ENCODE results near the gene PLCB4. TPM values are rescaled to one million over a fixed set of nuclear protein-coding genes. Genes with fewer than 3 reads are reported as not detected.
"Not testable (repeated sequence)": the region's sequence is repeated elsewhere in the genome, so short reads cannot be mapped to it uniquely, and the experiment has no call there.

Gene PLCB4
- polyA plus RNA-seq, 12 donors = 4.7 to 8.8 (median 6.4) TPM; not detected in 1

DNA sequence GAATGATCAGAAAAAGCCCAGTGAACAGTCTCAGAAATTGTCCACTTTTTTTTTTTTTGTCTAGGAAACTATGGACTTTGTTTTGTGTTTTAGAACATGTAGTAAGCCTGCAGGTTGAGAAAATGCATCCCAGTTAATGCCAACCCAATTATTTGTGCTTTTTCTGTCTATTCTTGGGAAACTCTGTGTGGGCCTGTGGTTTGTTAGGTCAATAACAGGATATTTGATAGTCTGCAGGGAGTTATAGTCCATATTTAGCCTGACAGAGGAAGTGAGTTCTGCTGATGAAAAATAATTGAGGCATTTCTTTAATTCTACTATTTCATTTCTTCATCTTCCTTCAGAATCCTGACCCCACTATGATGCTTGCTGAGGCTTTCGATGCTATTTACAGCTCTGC lies 291.5 kb downstream of the PLCB4 start:
- DNase-seq = no peak

DNA sequence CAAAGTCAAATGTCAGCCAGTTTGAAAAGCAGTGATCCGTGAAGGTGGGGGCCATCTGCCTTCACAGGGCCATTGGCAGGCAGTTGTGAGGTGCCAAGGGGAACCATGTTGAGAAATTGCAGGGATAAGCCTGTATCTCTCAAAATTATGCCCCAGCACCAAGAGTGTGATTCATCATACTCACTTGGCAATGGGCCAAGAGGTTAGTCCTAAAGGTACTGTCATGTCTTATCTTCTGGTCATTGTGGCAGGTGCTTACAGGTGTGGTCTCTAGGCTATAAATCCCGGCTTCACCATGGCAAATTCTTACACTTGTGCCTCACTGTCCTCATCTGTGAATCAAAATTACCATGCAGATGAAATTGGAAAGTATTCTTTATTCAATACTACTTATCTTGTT lies 294.8 kb downstream of the PLCB4 start:
- no peak for DNase-seq

DNA sequence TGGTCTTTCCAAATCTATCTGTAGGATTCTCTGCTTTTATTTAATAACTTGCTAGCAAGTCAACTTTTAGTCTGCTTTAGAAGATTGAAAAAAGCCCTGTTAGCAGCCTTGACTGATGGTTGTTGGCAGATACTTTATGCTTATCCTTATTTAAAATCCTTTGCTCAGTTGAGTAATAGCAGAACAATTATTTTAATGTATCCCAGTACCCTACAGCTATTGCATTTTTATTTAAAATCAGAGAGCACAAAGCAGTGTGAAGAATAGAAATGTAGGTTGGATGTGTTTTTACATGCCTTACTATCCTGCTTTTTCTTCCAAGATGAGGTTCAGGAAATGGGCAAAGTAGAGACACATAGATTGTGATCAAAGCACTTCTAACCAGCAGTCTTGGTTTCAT lies 298.4 kb downstream of the PLCB4 start:
- DNase-seq = no peak

DNA sequence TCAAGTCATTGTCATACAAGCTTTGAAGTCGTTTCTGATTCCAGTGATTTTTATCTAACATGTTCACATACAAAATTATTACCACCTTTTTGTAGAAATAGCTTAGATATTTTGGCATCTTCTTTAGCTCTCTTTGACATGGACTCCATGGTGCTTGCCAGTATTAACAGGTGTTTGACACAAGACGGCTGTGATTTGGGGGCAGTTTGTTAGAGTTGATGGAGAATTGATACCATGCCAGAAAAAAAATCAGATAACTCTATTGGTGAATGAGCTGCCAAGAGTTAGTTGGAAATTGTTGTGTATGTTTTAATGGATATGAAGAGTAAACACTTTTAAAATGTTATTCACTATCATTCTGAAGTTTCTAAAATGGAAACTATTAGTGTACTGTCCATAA lies 298.9 kb downstream of the PLCB4 start:
- DNase-seq = no peak

DNA sequence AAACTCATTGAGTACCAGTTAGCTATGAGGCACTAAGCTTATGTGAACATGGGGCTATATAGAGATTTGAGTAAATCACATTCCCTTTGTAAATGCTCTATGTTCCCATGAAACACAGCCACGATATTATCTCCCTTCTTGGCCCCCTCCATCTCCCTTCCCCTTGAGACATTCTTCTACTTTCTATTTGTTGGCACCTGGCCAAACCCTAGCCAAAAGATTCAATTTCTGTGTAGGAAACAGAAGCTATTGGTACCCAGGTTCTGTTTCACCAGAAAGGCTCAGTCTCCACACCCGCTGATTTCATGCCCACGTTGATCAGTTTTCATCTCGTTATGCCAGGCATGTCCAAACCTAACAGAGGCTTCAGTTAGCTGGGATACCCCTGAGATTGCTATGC lies 300.0 kb downstream of the PLCB4 start:
- DNase-seq = no peak

DNA sequence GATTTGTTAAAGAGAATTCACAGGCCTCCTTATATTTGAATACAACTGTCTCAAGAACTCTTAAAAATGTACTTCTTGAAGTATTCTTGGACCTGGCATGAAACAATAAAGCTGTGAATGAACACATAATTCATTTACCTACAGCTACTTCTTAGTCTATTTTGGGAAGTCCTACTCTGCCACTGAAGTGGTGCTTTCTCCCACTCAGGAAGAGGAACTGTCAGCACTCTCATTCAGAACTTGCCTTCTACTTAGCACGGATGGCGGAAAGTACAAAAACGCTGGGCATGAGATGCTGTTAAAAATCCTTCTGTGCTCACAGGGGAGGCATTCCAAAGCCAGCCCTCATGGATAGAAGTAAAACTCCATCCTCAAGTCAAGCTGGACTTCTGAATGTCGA lies 300.7 kb downstream of the PLCB4 start:
- no peak for DNase-seq

DNA sequence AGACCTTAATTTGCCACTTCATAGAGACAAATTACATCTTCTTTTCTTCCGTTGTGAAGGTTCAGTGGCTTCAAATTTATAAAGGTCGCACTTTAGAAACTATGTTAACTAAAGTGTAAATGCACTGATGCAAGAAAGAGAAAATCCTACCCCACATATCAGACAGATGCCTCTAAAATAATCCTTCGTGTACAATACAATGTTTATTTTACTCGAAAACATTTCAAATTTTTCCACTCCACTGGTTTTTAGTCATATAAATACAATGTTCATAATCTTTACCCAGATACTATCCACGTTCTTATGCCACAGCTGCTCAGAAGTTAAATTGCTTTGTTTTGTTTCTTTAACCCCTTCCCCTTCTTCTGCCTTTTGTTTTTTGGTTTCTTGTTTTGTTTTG lies 305.2 kb downstream of the PLCB4 start:
- no peak for DNase-seq

DNA sequence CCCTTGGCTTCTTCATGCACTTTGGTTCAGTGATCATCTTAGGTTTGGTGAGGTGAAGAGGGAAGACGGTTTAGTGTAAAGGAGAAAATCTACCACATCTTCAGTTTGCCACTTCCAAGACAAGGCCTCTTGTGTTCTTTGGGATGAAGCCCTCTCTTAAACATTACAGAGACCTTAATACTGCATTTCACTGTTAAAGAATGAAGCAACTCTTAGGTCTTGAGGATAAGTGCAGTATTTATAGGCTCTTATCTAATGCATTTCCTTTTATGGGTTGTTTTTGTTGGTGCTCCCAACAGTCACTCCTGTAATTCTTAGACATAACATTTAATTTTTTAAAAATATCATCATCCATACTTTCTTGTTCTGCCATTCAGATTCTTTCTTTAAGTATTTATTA lies 305.6 kb downstream of the PLCB4 start:
- DNase-seq = no peak

DNA sequence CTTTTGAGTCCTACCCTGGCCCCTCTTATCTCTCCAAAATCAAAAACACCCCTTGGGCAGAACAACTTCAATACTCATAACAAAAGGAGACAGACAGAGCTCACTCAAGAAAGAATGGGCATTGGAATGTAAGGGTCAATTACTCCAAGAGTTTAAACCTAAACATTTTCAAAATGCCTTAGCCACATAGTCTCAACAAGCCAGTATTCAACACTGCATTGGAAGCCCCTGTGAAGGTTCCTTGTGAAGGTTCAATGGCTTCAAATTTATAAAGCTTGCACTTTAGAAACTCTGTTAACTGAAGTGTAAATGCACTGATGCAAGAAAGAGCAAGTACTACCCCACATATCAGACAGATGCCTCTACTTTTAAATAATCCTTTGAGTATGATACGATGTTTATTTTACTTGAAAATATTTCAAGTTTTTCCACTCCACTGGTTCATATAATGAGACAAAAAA lies 306.4 kb downstream of the PLCB4 start:
- no peak for DNase-seq

DNA sequence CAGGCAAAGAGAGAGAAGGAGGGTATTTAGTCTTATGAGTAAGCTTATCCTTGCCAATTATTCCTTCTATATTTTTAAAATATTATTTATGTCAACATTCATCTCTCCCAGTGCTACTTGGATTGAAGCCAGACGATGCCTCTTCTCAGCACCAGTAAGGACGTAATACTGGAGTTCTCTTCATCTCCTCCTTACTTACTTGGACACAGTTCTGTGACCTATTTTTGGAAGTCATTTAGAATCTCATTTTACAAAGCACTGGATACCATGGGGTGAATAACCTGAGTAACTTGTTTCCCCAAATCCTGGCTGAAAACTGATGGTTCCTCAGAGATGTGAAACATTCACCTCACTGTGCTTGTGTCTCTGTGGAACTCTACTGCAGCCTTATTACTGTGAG lies 308.1 kb downstream of the PLCB4 start:
- DNase-seq = no peak

DNA sequence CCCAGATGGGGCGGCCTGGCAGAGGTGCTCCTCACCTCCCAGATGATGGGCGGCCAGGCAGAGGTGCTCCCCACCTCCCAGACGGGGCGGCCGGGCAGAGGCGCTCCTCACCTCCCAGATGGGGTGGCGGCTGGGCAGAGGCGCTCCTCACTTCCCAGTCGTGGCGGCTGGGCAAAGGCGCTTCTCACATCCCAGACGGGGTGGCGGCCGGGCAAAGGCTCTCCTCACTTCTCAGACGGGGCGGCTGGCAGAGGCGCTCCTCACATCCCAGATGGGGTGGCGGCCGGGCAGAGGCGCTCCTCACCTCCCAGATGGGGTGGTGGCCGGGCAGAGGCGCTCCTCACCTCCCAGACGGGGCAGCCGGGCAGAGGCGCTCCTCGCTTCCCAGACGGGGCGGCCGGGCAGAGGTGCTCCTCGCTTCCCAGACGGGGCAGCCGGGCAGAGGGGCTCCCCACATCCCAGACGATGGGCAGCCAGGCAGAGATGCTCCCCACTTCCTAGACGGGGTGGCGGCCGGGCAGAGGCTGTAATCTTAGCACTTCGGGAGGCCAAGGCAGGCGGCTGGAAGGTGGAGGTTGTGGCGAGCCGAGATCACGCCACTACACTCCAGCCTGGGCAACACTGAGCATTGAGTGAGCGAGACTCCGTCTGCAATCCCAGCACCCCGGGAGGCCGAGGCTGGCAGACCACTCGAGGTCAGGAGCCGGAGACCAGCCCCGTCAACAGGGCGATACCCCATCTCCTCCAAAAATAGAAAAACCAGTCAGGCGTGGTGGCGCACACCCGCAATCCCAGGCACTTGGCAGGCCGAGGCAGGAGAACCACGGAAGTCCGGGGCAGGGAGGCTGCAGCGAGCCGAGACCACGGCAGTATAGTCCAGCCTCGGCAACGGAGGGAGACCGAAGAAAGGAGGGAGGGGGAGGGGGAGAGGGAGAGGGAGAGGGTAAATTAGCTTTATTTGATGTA lies 316.7 kb downstream of the PLCB4 start:
- not testable (repeated sequence) for DNase-seq

DNA sequence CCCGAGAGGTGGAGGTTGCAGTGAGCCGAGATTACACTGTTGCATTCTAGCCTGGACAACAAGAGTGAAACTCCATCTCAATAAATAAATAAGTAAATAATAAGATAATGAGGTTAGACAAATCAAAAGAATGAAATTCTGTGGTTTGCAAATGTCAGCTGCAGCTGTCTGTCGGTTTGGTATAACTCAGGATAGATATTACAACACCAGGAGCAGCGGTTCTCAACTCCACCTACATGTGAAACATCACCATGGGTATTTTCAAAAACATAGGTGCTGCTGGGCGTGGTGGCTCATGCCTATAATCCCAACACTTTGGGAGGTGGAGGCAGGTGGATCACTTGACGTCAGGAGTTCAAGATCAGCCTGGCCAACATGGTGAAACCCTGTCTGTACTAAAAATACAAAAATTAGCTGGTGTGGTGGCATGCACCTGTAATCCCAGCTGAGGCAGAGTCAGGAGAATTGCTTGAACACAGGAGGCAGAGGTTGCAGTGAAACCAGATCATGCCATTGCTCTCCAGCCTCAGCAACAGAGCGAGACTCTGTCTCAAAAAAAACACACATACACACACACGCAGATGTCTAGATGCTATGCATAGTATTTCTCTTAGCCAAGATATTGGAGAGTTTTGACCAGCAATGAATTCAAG lies 319.4 kb downstream of the PLCB4 start:
- DNase-seq = no peak

DNA sequence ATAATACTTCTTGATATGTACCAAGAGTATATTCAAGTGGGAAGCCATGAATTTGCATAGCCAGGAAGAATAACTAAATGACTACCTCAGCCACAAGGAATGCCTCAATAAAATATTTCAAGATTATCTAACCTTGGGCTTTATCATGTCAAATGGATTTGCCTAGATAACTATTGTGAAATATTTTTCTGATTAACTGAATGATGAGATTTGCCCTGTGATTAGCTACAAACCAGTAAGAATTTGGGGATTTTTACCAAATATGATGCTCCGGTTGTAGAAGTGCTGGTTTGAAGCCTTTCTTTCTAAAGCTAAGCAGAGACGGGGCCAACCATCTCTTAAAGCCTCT lies 319.9 kb downstream of the PLCB4 start:
- DNase-seq = no peak

DNA sequence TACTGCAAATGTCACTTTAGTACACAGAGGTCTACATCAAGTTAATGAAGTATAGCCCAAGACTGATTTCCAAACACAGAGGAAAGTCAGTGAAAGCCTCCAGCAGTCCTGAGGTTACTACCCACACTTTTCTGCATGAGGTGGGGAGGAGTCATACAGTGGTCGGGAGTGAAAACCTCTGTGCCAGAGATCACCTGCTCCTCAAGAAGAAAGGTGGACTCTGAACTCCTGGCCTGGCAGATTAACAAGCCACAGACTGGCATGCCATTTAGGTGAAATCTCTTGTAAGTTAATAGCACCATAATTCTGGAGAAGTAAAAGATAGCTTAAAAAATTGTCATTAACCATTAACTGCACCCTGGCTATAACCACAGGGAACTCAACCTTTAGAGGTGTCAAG lies 320.5 kb downstream of the PLCB4 start:
- DNase-seq = no peak

DNA sequence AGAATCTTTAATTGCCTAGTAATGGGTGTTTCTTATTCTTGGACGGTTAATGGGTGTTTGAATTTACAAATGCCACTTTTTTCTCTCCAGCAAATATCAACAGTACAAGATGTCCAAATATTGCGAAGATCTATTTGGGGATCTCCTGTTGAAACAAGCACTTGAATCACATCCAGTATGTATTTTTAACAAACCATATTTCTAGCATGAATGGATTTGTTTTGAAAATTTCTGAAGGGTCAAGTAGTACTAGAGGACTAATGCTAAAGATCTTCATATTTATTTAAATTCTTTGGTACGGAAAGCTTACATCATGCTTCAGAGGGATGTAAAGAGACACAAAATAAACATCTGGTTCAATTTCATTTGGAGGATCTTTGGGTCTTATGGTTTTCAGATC lies 321.6 kb downstream of the PLCB4 start:
- no peak for DNase-seq

DNA sequence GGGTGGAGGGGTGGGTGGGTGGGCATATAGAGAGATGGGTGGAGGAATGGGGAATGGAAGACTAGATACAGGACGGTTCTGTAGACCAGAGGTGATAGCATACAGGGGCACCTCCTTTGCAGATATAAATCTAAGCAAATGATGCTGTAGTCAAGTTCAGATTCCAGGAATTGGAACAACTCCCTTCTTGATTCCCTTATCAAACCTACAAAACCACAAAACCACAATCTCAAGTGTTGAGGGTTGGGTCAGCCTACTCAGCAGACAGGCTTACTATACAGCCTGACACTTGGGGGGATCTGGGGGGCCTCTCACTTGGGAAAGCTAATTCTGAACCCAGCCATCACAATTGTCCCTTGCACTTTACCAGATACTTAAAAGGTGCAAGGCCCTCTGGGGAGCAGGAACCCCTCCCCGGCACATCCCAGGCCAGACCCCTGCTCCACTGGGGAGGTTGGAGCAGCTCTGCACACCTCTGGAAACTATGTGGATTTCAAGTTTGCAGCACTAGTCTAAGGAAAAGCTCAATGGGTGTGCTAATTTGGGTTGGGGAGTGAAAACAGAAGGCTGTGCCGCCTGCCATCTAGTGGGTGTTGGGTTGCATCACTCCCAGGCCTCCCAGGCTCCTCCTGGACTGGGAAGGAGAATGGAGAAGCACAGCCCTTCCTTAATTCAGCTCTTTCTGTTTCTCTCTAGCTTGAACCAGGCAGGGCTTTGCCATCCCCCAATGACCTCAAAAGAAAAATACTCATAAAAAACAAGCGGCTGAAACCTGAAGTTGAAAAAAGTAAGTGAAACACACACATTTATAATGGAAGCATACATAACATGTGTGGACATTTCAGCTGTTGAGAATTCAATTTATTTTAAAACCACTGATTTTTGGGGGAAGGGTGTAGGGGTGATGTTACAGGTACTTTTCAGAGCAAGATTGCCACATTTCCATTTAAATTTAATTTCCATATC lies 324.3 kb downstream of the PLCB4 start:
- peak; percentile 60 for DNase-seq

DNA sequence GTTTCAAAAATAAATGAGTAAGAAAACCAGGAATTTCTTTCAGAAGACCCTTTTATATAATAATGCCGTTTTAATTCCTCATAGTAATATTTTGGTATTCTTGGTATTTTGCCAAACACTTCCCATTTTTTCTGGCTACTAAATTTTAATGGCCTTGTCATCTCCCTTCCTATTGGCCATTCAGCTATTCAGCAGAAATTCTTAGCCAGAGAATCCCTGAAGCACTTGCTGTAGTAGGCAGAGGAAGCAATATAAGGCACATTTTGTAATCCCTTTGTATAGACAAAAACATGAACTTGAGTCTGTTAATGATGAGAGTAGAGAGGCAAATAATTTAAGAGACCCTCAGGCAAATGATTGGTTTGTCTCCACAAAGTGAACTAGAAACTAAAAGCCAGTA lies 327.1 kb downstream of the PLCB4 start:
- no peak for DNase-seq

DNA sequence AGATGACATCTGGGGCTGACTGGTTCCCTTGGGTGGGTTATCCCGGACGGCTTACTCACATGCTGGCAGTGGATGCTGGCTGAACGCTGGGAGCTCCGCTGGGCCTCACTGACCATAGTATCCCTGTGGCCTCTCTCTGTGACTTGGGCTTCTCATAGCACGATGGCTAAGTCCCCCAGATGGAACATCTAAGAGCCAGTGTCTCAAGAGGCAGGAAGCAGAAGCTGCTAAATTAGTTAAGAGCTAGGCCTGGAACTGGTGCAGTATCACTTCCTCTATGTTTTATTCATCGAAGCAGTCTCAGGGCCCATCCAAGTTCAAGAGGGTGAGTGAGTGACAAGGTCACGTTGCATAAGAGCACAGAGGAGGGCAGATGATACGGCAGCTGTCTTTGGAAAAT lies 329.0 kb downstream of the PLCB4 start:
- peak; percentile 23 for DNase-seq

DNA sequence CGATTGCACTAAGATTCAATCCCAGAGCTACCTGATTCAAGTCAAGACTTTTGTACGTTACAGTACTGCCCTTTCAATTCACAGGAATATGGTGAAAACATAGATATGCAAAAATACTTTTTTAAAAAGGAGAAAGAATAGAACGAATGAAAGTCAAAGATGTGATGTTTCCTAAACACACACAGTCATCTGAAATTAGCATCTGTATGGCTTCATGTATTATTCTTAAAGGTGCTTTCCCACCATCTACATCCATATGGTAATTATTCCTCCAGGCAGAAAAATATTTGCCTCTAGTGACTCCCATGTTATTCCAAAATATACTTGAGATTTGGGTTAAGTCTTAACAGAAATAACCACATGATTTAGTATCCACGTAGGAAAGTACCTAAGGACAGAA lies 330.0 kb downstream of the PLCB4 start:
- no peak for DNase-seq

DNA sequence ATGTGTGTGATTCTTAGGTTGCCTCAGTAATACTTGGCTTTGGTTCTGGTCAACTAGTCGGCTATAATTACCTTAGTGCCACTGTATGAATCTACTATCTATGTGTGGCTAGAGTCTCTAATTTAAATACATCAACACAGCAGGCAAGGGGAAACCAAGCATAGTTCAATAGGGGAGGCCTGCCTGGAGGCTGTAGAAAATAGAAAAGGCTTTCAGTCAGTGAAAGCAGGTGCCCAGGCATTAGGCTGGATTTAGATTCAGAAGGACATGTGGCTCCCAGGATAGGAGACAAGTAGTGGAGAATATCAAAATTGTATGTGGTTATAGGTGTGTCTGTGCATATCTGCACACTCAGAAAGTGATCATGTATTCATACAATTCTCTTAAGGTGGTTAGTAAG lies 330.4 kb downstream of the PLCB4 start:
- DNase-seq = no peak

DNA sequence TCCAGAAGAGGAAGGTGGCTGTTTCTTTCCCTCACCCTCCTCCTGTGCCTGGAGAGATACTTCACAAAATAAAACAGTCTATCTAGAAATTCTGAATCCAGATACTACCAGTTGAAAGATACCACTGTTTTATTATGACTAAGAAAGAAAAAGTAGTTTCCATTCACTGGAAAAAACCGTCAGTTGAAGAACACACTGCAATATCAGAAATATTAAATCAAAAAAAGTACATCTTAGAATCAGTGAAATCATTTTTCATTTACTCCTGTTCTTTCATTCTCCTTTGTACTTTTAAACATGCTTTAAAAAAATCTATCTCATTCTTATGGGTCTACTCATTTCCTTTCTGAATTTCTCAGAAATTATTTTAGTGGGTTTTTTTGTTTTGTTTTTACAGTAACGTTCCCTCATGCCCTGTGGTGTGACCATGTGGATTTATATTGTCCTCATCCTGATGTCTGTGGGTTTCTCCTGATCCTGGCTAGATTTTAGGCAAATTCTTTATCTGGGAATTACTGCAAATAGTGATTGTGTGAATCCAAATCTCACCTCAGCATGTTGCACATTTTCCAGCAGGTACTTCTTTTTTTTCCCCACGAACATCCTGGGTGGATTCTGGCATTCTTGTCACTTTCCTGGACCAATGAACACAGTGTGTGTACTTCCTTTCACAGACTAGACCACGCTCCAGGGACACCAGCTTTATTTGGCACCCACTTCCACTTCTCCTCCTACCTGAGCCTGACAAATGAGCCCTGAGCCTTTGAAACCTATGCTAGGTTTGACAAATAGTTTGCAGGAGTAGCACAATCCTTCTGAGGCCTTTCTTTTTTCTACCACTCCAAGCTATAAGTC lies 331.5 kb downstream of the PLCB4 start:
- DNase-seq = no peak
